HEK293 (cell line): ENCODE results near the gene TTBK1.

ENCODE experiments used
- CTCF ChIA-PET: fragments of 350-600 bp; formaldehyde crosslinking; extraction: SDS; loops from one replicate; lab custom pipeline; 2021; ENCODE audit warnings: antibody characterized with exemption; lab: Yijun Ruan, JAX
- POLR2A ChIA-PET: fragments of 300-600 bp; formaldehyde crosslinking; extraction: SDS; loops from one replicate; lab custom pipeline; 2020; ENCODE audit warnings: antibody characterized with exemption, inconsistent platforms; lab: Yijun Ruan, JAX
- H3K27ac ChIP-seq: fragments of 200-500 bp; sonication (Bioruptor generic); 2 replicates; pipeline ENCODE4 v1.5.1; 2014; ENCODE audit warnings: low read depth, low read length, control low read depth, inconsistent platforms; ENCODE audit errors: extremely low read depth
- H3K36me3 ChIP-seq, 2 experiments: fragments of 200-500 bp in 1 of 2; sonication (Bioruptor generic) in 1 of 2; 1 replicate in 1 of 2; 2 replicates in 1 of 2; pipeline ENCODE4 v1.5.1; 2014 to 2017; ENCODE audit warnings: inconsistent platforms in 2 of 2, low read length in 2 of 2; ENCODE audit not compliant: control insufficient read depth in 2 of 2, insufficient read depth in 1 of 2
- H3K4me1 ChIP-seq: fragments of 200-500 bp; sonication (Bioruptor generic); 2 replicates; pipeline ENCODE4 v1.5.1; 2014; ENCODE audit warnings: mild to moderate bottlenecking, low read length, inconsistent platforms; ENCODE audit not compliant: control insufficient read depth, insufficient read depth
- H3K4me3 ChIP-seq: 2 replicates; pipeline ENCODE4 v1.5.1; 2011; ENCODE audit warnings: low read depth, mild to moderate bottlenecking, control low read depth, low read length, moderate library complexity
- H3K9me3 ChIP-seq: fragments of 200-500 bp; sonication (Bioruptor generic); 2 replicates; pipeline ENCODE4 v1.5.1; 2014; ENCODE audit warnings: low read depth, low read length, inconsistent platforms; ENCODE audit not compliant: control insufficient read depth, insufficient read depth
- BCL11A ChIP-seq: fragments of 450-650 bp; formaldehyde crosslinking; IDR thresholded peaks from 2 replicates; pipeline ENCODE4 v1.5.1; 2016; ENCODE audit warnings: low read depth, missing biosample characterization, missing genetic modification characterization
- FEZF1 ChIP-seq: fragments of 450-650 bp; formaldehyde crosslinking; IDR thresholded peaks from 2 replicates; pipeline ENCODE4 v1.5.1; 2016; ENCODE audit warnings: missing biosample characterization, missing genetic modification characterization
- HOXC10 ChIP-seq: sonication (generic); formaldehyde crosslinking; IDR thresholded peaks from 2 replicates; pipeline ENCODE4 v1.8.1; 2023; ENCODE audit warnings: mild to moderate bottlenecking, missing genetic modification reagents
- MEIS1 ChIP-seq: sonication (generic); formaldehyde crosslinking; IDR thresholded peaks from 2 replicates; pipeline ENCODE4 v1.8.1; 2022; ENCODE audit warnings: missing genetic modification reagents, mild to moderate bottlenecking, borderline replicate concordance
- OVOL3 ChIP-seq: fragments of 450-650 bp; formaldehyde crosslinking; IDR thresholded peaks from 2 replicates; pipeline ENCODE4 v1.5.1; 2016; ENCODE audit warnings: missing biosample characterization, missing genetic modification characterization
- SP7 ChIP-seq: fragments of 450-650 bp; formaldehyde crosslinking; IDR thresholded peaks from 2 replicates; pipeline ENCODE4 v1.5.1; 2016; ENCODE audit warnings: missing biosample characterization, missing genetic modification characterization
- ZBTB7A ChIP-seq: fragments of 450-650 bp; formaldehyde crosslinking; IDR thresholded peaks from 2 replicates; pipeline ENCODE4 v1.5.1; 2016; ENCODE audit warnings: low read depth, missing biosample characterization, missing genetic modification characterization
- ZEB2 ChIP-seq: fragments of 450-650 bp; formaldehyde crosslinking; IDR thresholded peaks from 2 replicates; pipeline ENCODE4 v1.5.1; 2016; ENCODE audit warnings: missing biosample characterization, missing genetic modification characterization
- ZFP41 ChIP-seq: fragments of 450-650 bp; formaldehyde crosslinking; IDR thresholded peaks from 2 replicates; pipeline ENCODE4 v1.5.1; 2016; ENCODE audit warnings: missing biosample characterization, missing genetic modification characterization, borderline replicate concordance
- ZNF146 ChIP-seq: fragments of 450-650 bp; formaldehyde crosslinking; IDR thresholded peaks from 2 replicates; pipeline ENCODE4 v1.5.1; 2016; ENCODE audit warnings: missing biosample characterization, missing genetic modification characterization
- ZNF16 ChIP-seq: fragments of 450-650 bp; formaldehyde crosslinking; IDR thresholded peaks from 2 replicates; pipeline ENCODE4 v1.5.1; 2016; ENCODE audit warnings: low read depth, missing biosample characterization, missing genetic modification characterization
- ZNF174 ChIP-seq: fragments of 450-650 bp; formaldehyde crosslinking; IDR thresholded peaks from 2 replicates; pipeline ENCODE4 v1.5.0; 2017; ENCODE audit warnings: missing biosample characterization, mild to moderate bottlenecking, missing genetic modification characterization
- ZNF175 ChIP-seq: fragments of 450-650 bp; formaldehyde crosslinking; IDR thresholded peaks from 2 replicates; pipeline ENCODE4 v1.5.1; 2016; ENCODE audit warnings: missing biosample characterization, missing genetic modification characterization
- ZNF280C ChIP-seq: fragments of 450-650 bp; formaldehyde crosslinking; IDR thresholded peaks from 2 replicates; pipeline ENCODE4 v1.5.1; 2016; ENCODE audit warnings: missing biosample characterization, missing genetic modification characterization
- ZNF302 ChIP-seq: fragments of 450-650 bp; formaldehyde crosslinking; IDR thresholded peaks from 2 replicates; pipeline ENCODE4 v1.5.1; 2016; ENCODE audit warnings: missing biosample characterization, missing genetic modification characterization, low read depth
- ZNF391 ChIP-seq: fragments of 450-650 bp; formaldehyde crosslinking; IDR thresholded peaks from 2 replicates; pipeline ENCODE4 v1.5.1; 2016; ENCODE audit warnings: low read depth, missing biosample characterization, missing genetic modification characterization, borderline replicate concordance
- ZNF423 ChIP-seq: fragments of 450-650 bp; formaldehyde crosslinking; IDR thresholded peaks from 2 replicates; pipeline ENCODE4 v1.5.1; 2016; ENCODE audit warnings: missing biosample characterization, missing genetic modification characterization
- ZNF530 ChIP-seq: fragments of 450-650 bp; formaldehyde crosslinking; IDR thresholded peaks from 2 replicates; pipeline ENCODE4 v1.5.1; 2016; ENCODE audit warnings: low read depth, missing biosample characterization, missing genetic modification characterization
- ZNF549 ChIP-seq: fragments of 450-650 bp; IDR thresholded peaks from 2 replicates; pipeline ENCODE4 v1.5.1; 2018; ENCODE audit warnings: missing biosample characterization, missing genetic modification characterization, mild to moderate bottlenecking, inconsistent platforms, moderate library complexity
- ZNF558 ChIP-seq: fragments of 450-650 bp; formaldehyde crosslinking; IDR thresholded peaks from 2 replicates; pipeline ENCODE4 v1.5.1; 2016; ENCODE audit warnings: missing biosample characterization, missing genetic modification characterization
- ZNF776 ChIP-seq: fragments of 450-650 bp; formaldehyde crosslinking; IDR thresholded peaks from 2 replicates; pipeline ENCODE4 v1.5.0; 2017; ENCODE audit warnings: missing biosample characterization, missing genetic modification characterization, borderline replicate concordance
- ZNF785 ChIP-seq: fragments of 450-650 bp; formaldehyde crosslinking; IDR thresholded peaks from 2 replicates; pipeline ENCODE4 v1.5.1; 2016; ENCODE audit warnings: missing biosample characterization, missing genetic modification characterization
- ZNF837 ChIP-seq: fragments of 450-650 bp; formaldehyde crosslinking; IDR thresholded peaks from 2 replicates; pipeline ENCODE4 v1.5.1; 2016; ENCODE audit warnings: missing biosample characterization, missing genetic modification characterization
- ZSCAN4 ChIP-seq: fragments of 450-650 bp; formaldehyde crosslinking; IDR thresholded peaks from 2 replicates; pipeline ENCODE4 v1.5.1; 2017; ENCODE audit warnings: missing biosample characterization, missing genetic modification characterization
- TF ChIP-seq, protein P1 (sequence below): fragments of 450-650 bp; formaldehyde crosslinking; IDR thresholded peaks from 2 replicates; pipeline ENCODE4 v1.5.1; 2016; ENCODE audit warnings: missing biosample characterization, missing genetic modification characterization

The TTBK1 gene

DNA sequence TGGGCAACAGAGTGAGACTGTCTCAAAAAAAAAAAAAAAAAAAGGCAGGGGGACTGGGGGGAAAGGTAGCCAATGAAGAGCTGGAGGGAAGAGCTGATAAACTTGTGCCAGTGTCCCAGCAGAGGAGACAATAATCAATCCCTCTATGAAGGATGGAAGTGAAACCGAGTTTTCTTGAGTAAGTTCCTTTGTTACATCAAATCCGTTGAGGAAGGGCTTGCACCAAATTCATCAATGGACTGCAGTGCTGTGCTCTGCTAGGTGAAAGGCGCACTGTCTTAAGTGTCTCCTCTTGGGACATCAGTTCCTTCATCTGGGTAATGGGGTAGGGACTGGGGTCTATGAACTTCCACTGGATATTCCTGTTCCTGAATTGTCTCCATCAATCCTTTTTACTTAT is 68.4 kb downstream of the TTBK1 start (continued):
- TF ChIP-seq FEZF1 (tag by site-specific recombination) (no peak), ZNF16 (tag by site-specific recombination) (no peak), MEIS1 (no peak), ZFP41 (tag by site-specific recombination) (no peak), ZNF175 (tag by site-specific recombination) (no peak), ZNF785 (tag by site-specific recombination) (no peak)

DNA sequence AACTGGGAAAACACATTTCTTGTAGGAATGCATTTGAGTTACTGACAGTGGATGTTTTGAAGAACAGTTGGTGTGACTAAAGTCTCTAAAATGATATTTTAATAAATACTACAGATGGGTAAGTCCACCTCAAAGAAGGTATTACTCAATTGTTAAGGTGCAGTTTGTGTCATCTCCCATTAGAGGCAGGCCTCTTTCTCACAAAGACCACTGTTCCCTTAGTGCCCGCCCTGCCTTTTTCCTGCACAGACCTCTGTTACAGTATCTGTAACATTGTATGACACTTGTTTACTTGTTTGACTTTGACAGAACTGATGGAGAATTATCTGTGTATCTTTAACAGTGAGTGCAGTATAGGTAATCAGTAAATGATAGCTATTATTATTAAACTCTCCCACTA is 70.5 kb downstream of the TTBK1 start:
- Histone ChIP-seq H3K36me3 (no peaks in the 10 kb centered on the region), H3K4me1 (no peaks in the 10 kb centered on the region), H3K9me3 (no peaks in the 10 kb centered on the region), H3K27ac (no peak overlapping the region)
- TF ChIP-seq ZEB2 (tag by site-specific recombination) (no peak), BCL11A (tag by site-specific recombination) (no peak), SP7 (no peak), ZNF549 (tag by site-specific recombination) (no peak), ZNF391 (tag by site-specific recombination) (no peak), ZNF837 (tag by site-specific recombination) (no peak), HOXC10 (CRISPR knock-in tag) (no peak), ZNF776 (tag by site-specific recombination) (no peak), ZNF302 (tag by site-specific recombination) (no peak), OVOL3 (tag by site-specific recombination) (no peak), ZBTB7A (no peak), ZSCAN4 (tag by site-specific recombination) (no peak)
- TF ChIP-seq, all 188 proteins: peak for 0
- CTCF ChIA-PET, result interaction anchor here (0.5 to 1.6 kb wide), 3 partner anchors 10 to 144 kb away, joined by 4 to 5 read pairs (median 4); no protein-coding TSS in a partner anchor
- POLR2A ChIA-PET, result interaction anchor here (0.6 to 1.8 kb wide), 2 partner anchors 55 to 319 kb away, joined by 4 to 5 read pairs; partner anchors contain the start of gene ZNF318
- no peak overlapping the region for H3K4me3 ChIP-seq

DNA sequence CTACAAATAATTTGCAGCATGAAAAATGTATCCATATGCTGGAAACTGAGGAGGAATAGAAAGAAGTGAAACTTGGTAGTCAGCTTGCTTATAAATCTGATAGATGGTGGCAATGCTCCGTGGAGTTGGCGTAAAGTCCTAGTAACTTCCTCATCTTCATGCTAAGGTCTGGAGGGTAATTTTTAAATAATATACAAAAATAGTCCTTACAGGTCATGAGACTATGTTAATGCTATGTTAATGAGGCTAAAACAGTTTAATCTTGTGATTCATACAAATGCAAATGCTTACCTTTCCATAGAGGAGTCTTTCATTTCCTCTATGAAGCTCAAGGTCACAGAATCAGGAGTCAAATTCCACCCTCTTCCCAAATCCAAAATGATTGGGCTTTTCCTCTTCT is 74.7 kb downstream of the TTBK1 start:
- ChIA-PET POLR2A (interaction anchor here (0.5 kb wide), 1 partner anchor 26 kb away, joined by 4 read pairs; no protein-coding TSS in a partner anchor), CTCF (interaction anchor here (0.6 to 1.9 kb wide), 8 partner anchors 11 to 354 kb away, joined by 3 to 8 read pairs (median 4); partner anchors contain the start of gene DNPH1)

DNA sequence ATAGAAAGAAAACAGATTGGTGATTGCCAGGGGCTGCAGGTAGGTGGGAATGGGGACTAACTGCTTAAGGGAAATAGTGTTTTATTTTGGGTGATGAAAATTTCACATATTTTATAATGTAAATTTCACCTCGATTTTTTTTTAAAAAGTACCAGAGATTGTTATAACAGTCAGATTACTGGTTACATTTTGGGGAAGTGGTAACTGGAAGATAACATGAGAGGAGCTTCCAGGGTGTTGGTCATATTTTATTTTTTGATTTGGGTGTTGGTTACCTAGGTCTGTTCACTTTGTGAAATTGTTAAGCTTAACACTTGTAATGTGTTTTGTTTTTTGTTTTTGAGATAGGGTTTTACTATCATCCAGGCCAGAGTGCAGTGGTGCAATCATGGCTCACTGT is 82.6 kb downstream of the TTBK1 start:
- Histone ChIP-seq H3K27ac (no peak overlapping the region), H3K9me3 (no peaks in the 10 kb centered on the region), H3K4me1 (peaks cover 4% of the 10 kb centered on the region; the same call in 1 of the 2 replicates), H3K36me3 (no peaks in the 10 kb centered on the region), H3K4me3 (no peak overlapping the region)
- CTCF ChIA-PET, result interaction anchor here (0.6 to 1.1 kb wide), 4 partner anchors 8 to 181 kb away, joined by 3 to 7 read pairs (median 3); partner anchors contain the start of gene DNPH1
- POLR2A ChIA-PET, result no interaction called here
- TF ChIP-seq, protein P1, sequence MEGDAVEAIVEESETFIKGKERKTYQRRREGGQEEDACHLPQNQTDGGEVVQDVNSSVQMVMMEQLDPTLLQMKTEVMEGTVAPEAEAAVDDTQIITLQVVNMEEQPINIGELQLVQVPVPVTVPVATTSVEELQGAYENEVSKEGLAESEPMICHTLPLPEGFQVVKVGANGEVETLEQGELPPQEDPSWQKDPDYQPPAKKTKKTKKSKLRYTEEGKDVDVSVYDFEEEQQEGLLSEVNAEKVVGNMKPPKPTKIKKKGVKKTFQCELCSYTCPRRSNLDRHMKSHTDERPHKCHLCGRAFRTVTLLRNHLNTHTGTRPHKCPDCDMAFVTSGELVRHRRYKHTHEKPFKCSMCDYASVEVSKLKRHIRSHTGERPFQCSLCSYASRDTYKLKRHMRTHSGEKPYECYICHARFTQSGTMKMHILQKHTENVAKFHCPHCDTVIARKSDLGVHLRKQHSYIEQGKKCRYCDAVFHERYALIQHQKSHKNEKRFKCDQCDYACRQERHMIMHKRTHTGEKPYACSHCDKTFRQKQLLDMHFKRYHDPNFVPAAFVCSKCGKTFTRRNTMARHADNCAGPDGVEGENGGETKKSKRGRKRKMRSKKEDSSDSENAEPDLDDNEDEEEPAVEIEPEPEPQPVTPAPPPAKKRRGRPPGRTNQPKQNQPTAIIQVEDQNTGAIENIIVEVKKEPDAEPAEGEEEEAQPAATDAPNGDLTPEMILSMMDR (tag by site-specific recombination), result no peak
- TF ChIP-seq ZNF776 (tag by site-specific recombination) (no peak), ZNF280C (tag by site-specific recombination) (no peak), ZNF146 (tag by site-specific recombination) (no peak), ZNF391 (tag by site-specific recombination) (no peak), ZNF174 (tag by site-specific recombination) (no peak), ZNF423 (tag by site-specific recombination) (no peak), ZNF530 (tag by site-specific recombination) (no peak)

More for the DNA sequence above, 74.7 kb downstream of the TTBK1 start:
- Histone ChIP-seq H3K27ac (no peak overlapping the region), H3K9me3 (no peaks in the 10 kb centered on the region), H3K4me1 (peaks cover 4% of the 10 kb centered on the region; the same call in 1 of the 2 replicates), H3K4me3 (no peak overlapping the region)
- no peak for TF ChIP-seq ZNF558 (tag by site-specific recombination)
- TF ChIP-seq, all 188 proteins: peak for 0
- no peaks in the 10 kb centered on the region for H3K36me3 ChIP-seq
